Endothelial cell of umbilical vein (primary cell): Measurements from ENCODE around the gene ACADS. TPM values are rescaled to one million over a fixed set of nuclear protein-coding genes. Genes with fewer than 3 reads are reported as not detected.

ENCODE experiments used
- BruUV-seq: library from RNA; stranded (reverse); fragments of 400-500 nt; replicated peaks from 2 replicates; lab custom pipeline; 2021; lab: Mats Ljungman, UMichigan
- CTCF ChIA-PET: fragments of 300-600, 350-600 bp; sonication (Branson Sonifier 250); formaldehyde crosslinking; loops from one replicate; lab custom pipeline; 2021; ENCODE audit warnings: antibody characterized with exemption, inconsistent platforms; lab: Charles Lee
- POLR2A ChIA-PET: fragments of 300-600, 350-600 bp; sonication (Branson Sonifier 250); formaldehyde crosslinking; loops from one replicate; lab custom pipeline; 2021; ENCODE audit warnings: antibody characterized with exemption, inconsistent platforms; lab: Charles Lee
- DNase-seq: peaks from one replicate; pipeline ENCODE4 v3.0.0-alpha.2; 2011; ENCODE audit warnings: low read depth, low spot score
- FAIRE-seq: peaks from 2 replicates; lab custom pipeline; 2011; peaks lifted over from hg19 to GRCh38; lab: Jason Lieb, UNC
- H2AFZ ChIP-seq: 2 replicates; pipeline ENCODE4 v1.6.0; 2012; ENCODE audit warnings: low read depth, low read length, control low read depth, inconsistent platforms
- H3K27ac ChIP-seq: 2 replicates; pipeline ENCODE4 v1.5.1; 2011; ENCODE audit warnings: low read depth, mild to moderate bottlenecking, control low read depth, low read length, moderate library complexity; ENCODE audit not compliant: insufficient read depth
- H3K27me3 ChIP-seq, 2 experiments: 2 replicates each; pipeline versions ENCODE4 v1.6.0 to v1.6.1; 2011; ENCODE audit warnings: low read length in 2 of 2, mixed read lengths in 1 of 2; ENCODE audit not compliant: control insufficient read depth in 2 of 2, insufficient read depth in 2 of 2
- H3K36me3 ChIP-seq, 2 experiments: 2 replicates in 1 of 2; 3 replicates in 1 of 2; pipeline ENCODE4 v1.5.1; 2011; ENCODE audit warnings: low read length in 2 of 2, mild to moderate bottlenecking in 1 of 2, moderate library complexity in 1 of 2; ENCODE audit not compliant: control insufficient read depth in 2 of 2, insufficient read depth in 2 of 2; ENCODE audit errors: extremely low read depth in 1 of 2
- H3K4me1 ChIP-seq: 3 replicates; pipeline ENCODE4 v1.5.1; 2011; ENCODE audit warnings: mild to moderate bottlenecking, low read length; ENCODE audit not compliant: control insufficient read depth, insufficient read depth; ENCODE audit errors: extremely low read depth
- H3K4me2 ChIP-seq: 2 replicates; pipeline ENCODE4 v1.6.1; 2011; ENCODE audit warnings: low read length, control low read depth, mixed read lengths; ENCODE audit not compliant: insufficient read depth
- H3K4me3 ChIP-seq, 3 experiments: fragments of 200-600 bp in 1 of 3; sonication (generic), shearing (Covaris generic) in 1 of 3; replicated peaks in 1 of 3; 2 replicates each; pipeline ENCODE4 v1.5.1; 2011 to 2016; ENCODE audit warnings: control low read depth in 3 of 3, low read length in 3 of 3, mild to moderate bottlenecking in 2 of 3, inconsistent platforms in 1 of 3, low read depth in 1 of 3, moderate library complexity in 1 of 3; ENCODE audit not compliant: insufficient read depth in 1 of 3
- H3K79me2 ChIP-seq: 2 replicates; pipeline ENCODE4 v1.6.0; 2012; ENCODE audit warnings: low read length, inconsistent platforms; ENCODE audit not compliant: control insufficient read depth, insufficient read depth
- H3K9ac ChIP-seq: replicated peaks from 2 replicates; pipeline ENCODE3; 2011; ENCODE audit warnings: low read length, control low read depth; ENCODE audit not compliant: insufficient read depth; ENCODE audit errors: extremely low read depth
- H3K9me1 ChIP-seq: replicated peaks from 3 replicates; pipeline ENCODE4 v1.6.0; 2011; ENCODE audit warnings: mild to moderate bottlenecking, low read length; ENCODE audit not compliant: control insufficient read depth, insufficient read depth; ENCODE audit errors: extremely low read depth
- H3K9me3 ChIP-seq: replicated peaks from 2 replicates; pipeline ENCODE4 v1.5.1; 2012; ENCODE audit warnings: low read length, inconsistent platforms; ENCODE audit not compliant: control insufficient read depth, insufficient read depth
- H4K20me1 ChIP-seq: replicated peaks from 2 replicates; pipeline ENCODE3; 2011; ENCODE audit warnings: mild to moderate bottlenecking, low read length; ENCODE audit not compliant: control insufficient read depth, insufficient read depth; ENCODE audit errors: extremely low read depth
- CTCF ChIP-seq, 2 donors: IDR thresholded peaks; 1 replicate in 1 of 2; 2 replicates in 1 of 2; pipeline ENCODE4 v1.5.1; 2011; ENCODE audit warnings: low read length in 2 of 2, mild to moderate bottlenecking in 2 of 2, moderate library complexity in 2 of 2, control low read depth in 1 of 2, inconsistent platforms in 1 of 2, low read depth in 1 of 2; ENCODE audit not compliant: insufficient read depth in 1 of 2; ENCODE audit errors: extremely low read depth in 1 of 2
- EZH2 ChIP-seq: IDR thresholded peaks from 2 replicates; pipeline ENCODE4 v1.6.1; 2012; ENCODE audit warnings: borderline replicate concordance, low read depth, mild to moderate bottlenecking, moderate library complexity, low read length, inconsistent platforms; ENCODE audit not compliant: severe bottlenecking
- FOS ChIP-seq: IDR thresholded peaks from 2 replicates; pipeline ENCODE4 v1.6.1; 2011; ENCODE audit warnings: mild to moderate bottlenecking, low read length, moderate library complexity, borderline replicate concordance; ENCODE audit not compliant: insufficient read depth
- GATA2 ChIP-seq: IDR thresholded peaks from 2 replicates; pipeline ENCODE4 v1.7.0; 2011; ENCODE audit warnings: low read depth, mild to moderate bottlenecking, moderate library complexity, mixed read lengths, low read length; ENCODE audit not compliant: insufficient read length, insufficient read depth
- JUN ChIP-seq: IDR thresholded peaks from 2 replicates; pipeline ENCODE4 v1.6.1; 2011; ENCODE audit warnings: borderline replicate concordance, low read depth; ENCODE audit not compliant: insufficient read length, insufficient read depth
- MAX ChIP-seq: IDR thresholded peaks from 2 replicates; pipeline ENCODE4 v1.6.1; 2011; ENCODE audit not compliant: insufficient read depth, insufficient read length
- MYC ChIP-seq: IDR thresholded peaks from one replicate; pipeline ENCODE4 v1.6.1; 2011; ENCODE audit warnings: mild to moderate bottlenecking, low read depth, low read length
- POLR2A ChIP-seq: IDR thresholded peaks from 2 replicates; pipeline ENCODE4 v1.6.1; 2012; ENCODE audit warnings: low read depth, mild to moderate bottlenecking, control low read depth, low read length
- POLR2AphosphoS5 ChIP-seq: IDR thresholded peaks from 2 replicates; pipeline ENCODE4 v1.6.1; 2012; ENCODE audit warnings: low read depth, mild to moderate bottlenecking, control low read depth, low read length, moderate library complexity; ENCODE audit not compliant: insufficient read depth
- dilution Hi-C: fragments of 300-500 bp; cut with MboI; formaldehyde crosslinking; loops from one replicate; pipeline ENCODE4 v1.15.0; 2019; ENCODE audit warnings: low sequenced_read_pairs; ENCODE audit not compliant: extremely low pct_ligation_motif_present
- intact Hi-C: fragments of 100-400 bp; cut with micrococcal nuclease; formaldehyde crosslinking; loops from one replicate; pipeline ENCODE4 v1.10.0; 2022
- polyA plus RNA-seq, 4 experiments: library from polyadenylated mRNA; depleted of rRNA in 3 of 4; stranded (reverse) in 3 of 4; unstranded in 1 of 4; fragments of >200 nt; gene quantifications; 2 replicates each; pipeline versions ENCODE4 v1.2.1 to v1.2.3, GENCODE V29; 2011 to 2012; ENCODE audit warnings: missing spikeins in 1 of 4
- total RNA-seq: library from RNA; stranded (reverse); gene quantifications from 2 replicates; pipeline ENCODE4 v1.2.3, GENCODE V29; 2021

The ACADS gene
- total and polyA plus RNA-seq, 2 donors (not counting 3 experiments of a cell fraction or from before 2014, with no cell fraction given): 8.2 to 8.9 TPM

GRCh38 chr12:120700886-120701285 is 24.7 kb upstream of the ACADS start:
- H4K20me1 ChIP-seq: no peaks in the 10 kb centered on the region
- no TSS peak for BruUV-seq
- dilution Hi-C loops: no loop called here
- H3K4me2 ChIP-seq: no peak overlapping the region
- no peak for TF ChIP-seq CTCF (IDR thresholded peaks at IDR 0.05; ENCODE audit: extremely low read depth in 1 of 2, insufficient read depth in 1 of 2, low read depth in 1 of 2, low read length in 2 of 2)
- ChIA-PET CTCF (interaction anchor here (1.7 kb wide), 1 partner anchor 9 kb away, joined by 4 read pairs; the partner anchor contains the start of gene UNC119B), POLR2A (no interaction called here)
- peaks cover 17% of the 10 kb centered on the region for H3K4me1 ChIP-seq
- H3K79me2 ChIP-seq: no peaks in the 10 kb centered on the region
- H3K27me3 ChIP-seq: no peaks in the 10 kb centered on the region
- no peak overlapping the region for H3K4me3 ChIP-seq
- H3K9me3 ChIP-seq: no peaks in the 10 kb centered on the region
- no peaks in the 10 kb centered on the region for H3K9me1 ChIP-seq
- DNase-seq (no peak), FAIRE-seq (no peak)
- peaks cover 19 to 32% of the 10 kb centered on the region in 2 experiments for H3K36me3 ChIP-seq
- H3K9ac ChIP-seq: no peak overlapping the region
- H3K27ac ChIP-seq: no peak overlapping the region
- intact Hi-C loops: no loop called here
- no peak overlapping the region for H2AFZ ChIP-seq

DNA sequence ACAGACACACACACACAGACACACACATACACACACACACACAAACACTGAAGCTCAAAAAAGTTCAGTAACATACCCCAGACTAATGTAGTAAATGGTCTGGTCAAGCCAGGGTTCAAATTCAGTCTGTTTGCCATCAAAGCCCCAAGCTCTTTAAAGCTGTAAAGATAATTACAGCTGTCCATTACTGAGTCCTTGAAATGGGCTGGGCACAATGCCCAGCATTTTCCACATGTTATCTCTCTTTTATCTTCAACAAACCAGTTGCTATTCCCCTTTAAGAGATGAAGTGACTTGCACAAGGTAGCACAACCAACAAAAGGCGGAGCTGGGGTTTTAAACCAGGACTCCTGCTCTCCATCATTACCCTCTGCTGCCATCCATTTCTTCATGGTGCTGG is 23.0 kb upstream of the ACADS start:
- CTCF ChIA-PET: interaction anchor here (1.4 kb wide), 1 partner anchor 269 kb away, joined by 3 read pairs; no protein-coding TSS in a partner anchor

More for the DNA sequence above, 23.0 kb upstream of the ACADS start:
- H3K9me3 ChIP-seq: no peaks in the 10 kb centered on the region
- DNase-seq (no peak), FAIRE-seq (no peak)
- H2AFZ ChIP-seq: no peak overlapping the region
- no peak for TF ChIP-seq MAX
- no peak for TF ChIP-seq MYC
- no peak for TF ChIP-seq POLR2A
- no peak for TF ChIP-seq EZH2
- TF ChIP-seq JUN: no peak
- TF ChIP-seq CTCF (IDR thresholded peaks at IDR 0.05; ENCODE audit: extremely low read depth in 1 of 2, insufficient read depth in 1 of 2, low read depth in 1 of 2, low read length in 2 of 2): no peak
- TF ChIP-seq GATA2: no peak
- TF ChIP-seq POLR2AphosphoS5: no peak
- TF ChIP-seq FOS: no peak
- POLR2A ChIA-PET: no interaction called here
- no TSS peak for BruUV-seq
- no peaks in the 10 kb centered on the region for H3K79me2 ChIP-seq
- peaks cover 13 to 25% of the 10 kb centered on the region in 2 experiments for H3K36me3 ChIP-seq
- H3K4me1 ChIP-seq: peaks cover 17% of the 10 kb centered on the region
- no peaks in the 10 kb centered on the region for H4K20me1 ChIP-seq
- no peak overlapping the region for H3K4me3 ChIP-seq
- H3K4me2 ChIP-seq: no peak overlapping the region
- dilution Hi-C loops: no loop called here
- H3K9ac ChIP-seq: no peak overlapping the region
- no peaks in the 10 kb centered on the region for H3K9me1 ChIP-seq
- no peak overlapping the region for H3K27ac ChIP-seq
- intact Hi-C loops: no loop called here
- H3K27me3 ChIP-seq: no peaks in the 10 kb centered on the region
